GM19025 (cell line): ENCODE data around the gene GNAL.

Source experiments
- ATAC-seq: cut with Tn5 transposase; IDR thresholded peaks from one replicate; pipeline ENCODE4 v1.9.1; 2021; ENCODE audit warnings: mild to moderate bottlenecking, low read depth, moderate library complexity; ENCODE audit not compliant: unreplicated experiment

The GNAL gene

DNA sequence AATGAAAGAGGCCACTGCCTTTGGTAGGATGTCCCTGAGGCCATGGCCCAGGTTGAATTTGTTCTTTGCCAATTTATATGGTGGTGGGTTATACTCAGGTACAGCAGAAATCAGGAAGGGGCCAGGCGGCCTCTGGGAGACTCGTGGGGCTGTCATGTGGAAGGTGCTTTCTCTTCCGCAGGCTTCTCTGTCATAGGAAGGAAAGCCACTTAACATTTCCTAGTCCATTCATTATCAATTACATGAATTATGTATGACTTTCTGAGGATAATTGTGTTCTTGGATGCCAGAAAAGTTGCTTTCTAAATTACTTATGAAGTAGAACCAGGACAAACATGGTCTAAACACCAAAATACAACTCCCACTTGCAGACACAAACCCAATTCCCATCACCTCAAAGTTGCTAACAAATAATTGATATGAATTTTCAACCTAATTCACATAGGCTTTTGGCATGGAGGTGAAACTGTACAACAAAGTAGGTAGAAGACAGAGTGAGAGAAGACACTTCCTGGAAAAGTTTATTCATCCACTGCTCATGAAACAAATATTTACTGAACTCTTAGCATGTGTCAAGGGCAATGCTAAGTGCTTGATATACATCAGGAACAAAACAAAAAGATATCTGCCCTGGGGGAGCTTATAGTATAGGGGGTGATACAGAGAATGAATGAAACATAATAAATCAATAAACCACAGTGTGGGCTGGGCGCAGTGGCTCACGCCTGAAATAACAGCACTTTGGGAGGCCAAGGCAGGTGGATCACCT, 111.7 kb downstream of the GNAL start:
- no peak for ATAC-seq

DNA sequence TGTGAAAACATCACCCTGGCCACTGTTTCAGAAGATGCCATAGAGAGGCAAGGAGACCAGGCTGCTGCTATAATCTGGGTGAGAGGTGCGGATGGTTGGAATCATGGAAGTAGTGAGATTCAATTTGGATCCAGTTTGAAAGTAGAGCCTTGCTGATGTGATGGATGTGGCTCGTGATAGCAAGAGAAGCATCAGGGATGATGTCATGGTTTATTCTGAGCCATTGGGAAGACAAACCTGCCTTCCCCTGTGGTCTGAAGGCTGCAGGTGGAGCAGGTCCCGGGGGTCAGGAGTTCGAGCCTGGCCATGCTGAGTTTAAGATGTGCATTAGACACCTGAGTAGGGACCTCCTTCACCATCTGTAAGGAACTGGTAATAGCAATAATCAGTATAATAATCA, 112.5 kb downstream of the GNAL start:
- no peak for ATAC-seq

DNA sequence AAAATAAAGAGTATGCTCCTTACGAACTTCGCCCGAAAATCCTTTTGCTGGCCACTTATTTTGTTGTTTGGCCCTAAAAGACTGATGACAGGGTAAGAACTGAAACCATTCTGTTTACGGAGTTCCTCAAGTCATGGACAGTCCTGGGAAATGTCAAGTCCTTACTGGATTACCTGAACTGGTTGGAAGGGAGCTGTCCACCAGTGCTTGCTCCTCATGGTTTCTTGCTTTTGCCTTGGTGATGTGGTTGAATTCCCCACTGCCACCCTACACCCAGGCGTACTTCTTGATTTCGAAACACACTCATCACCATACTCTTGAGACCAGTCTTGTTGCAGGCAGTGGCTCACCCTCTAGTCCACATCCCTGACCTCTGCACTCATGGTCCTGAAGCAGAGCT, 113.1 kb downstream of the GNAL start:
- ATAC-seq = no peak

DNA sequence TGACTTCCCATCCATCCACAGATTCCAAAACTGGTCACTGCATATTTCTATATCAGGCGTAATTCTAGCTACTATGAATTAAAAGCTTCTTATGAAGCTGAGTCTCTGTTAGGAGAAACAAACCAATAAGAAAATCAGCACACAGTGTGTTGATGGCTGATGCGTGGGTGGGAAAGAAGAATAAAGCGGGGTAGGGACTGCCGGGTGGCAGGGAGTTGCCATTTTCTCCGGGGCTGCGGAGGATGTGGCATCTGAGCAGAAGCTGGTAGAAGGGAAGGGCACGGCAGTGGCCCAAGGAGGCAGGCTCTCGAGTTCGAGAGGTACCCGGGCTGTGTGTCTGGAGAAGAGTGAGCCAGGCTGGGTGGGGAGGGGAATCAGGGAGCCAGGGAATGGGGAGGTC, 113.5 kb downstream of the GNAL start:
- ATAC-seq = no peak

DNA sequence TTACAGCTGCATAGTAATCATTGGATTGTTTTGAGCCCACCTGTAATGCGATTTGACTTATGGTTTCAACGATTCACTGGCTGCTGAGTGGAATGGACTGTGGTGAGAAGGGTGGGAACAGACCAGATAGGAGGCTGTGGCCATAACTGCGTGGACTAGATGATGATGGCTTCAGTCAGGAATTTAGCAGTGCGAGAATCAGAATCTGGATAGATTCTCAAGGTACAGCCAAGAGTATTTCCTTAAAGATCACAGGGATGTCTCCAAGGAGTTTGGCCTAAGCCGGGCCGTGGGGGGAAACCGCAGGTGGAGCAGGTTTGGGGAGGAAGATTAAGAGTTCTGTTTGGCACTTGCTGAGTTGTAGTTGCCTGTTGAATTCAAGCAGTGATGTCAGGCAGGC, 118.2 kb downstream of the GNAL start:
- no peak for ATAC-seq

DNA sequence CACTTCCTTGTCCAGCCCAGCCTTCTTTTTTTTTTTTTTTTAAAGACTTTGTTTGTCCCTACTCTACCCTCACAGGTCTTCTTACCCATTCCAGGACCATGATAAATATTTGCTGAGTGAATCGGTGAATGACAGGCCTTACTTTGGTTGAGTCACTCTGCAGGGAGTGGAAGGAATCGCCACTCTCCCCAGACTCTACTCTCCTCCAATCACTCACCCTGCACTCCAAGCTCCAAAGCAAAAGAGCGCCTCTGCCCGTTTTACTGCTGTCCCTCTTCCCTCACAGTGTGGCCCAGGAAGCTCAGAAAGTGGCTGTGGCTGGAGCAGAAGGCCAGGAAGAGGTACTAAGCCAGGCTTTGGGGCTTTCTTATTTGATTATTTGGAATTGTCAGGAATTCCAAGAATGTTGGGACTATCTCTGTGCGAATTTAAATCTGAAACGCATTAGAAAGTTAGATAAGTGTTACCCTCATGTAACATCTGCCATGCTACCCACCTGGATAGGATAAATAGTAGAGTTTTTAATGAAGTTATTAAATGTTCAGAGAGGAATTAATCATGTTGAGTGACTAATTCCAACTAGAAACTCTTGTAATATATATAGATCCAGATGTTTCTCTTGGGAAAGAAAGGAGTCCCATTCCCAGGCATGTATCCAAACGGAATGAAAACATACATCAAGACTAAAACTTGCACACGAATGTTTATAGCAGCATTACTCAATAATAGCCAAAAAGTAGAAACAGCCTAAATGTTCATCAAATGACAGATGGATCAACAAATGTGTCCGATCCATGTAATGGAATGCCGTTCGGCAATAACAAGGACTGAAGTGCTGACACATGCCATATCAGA, 119.2 kb downstream of the GNAL start:
- ATAC-seq = no peak

DNA sequence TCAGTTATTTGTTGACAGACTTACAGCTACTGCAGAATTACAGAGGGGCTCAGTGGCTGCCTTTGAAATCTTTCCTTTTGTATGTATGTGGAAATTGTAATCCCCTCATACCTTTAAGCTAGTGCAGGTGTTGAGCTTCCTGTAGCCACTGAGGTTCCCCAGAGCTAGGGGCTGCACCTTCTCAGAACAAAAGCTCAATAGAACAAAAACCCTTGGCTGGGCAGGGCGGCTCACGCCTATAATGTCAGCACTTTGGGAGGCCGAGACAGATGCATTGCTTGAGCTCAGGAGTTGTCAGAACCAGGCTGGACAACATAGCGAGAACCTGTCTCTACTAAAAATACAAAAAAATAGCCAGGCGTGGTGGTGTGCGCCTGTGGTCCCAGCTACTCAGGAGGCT, 120.8 kb downstream of the GNAL start:
- no peak for ATAC-seq

DNA sequence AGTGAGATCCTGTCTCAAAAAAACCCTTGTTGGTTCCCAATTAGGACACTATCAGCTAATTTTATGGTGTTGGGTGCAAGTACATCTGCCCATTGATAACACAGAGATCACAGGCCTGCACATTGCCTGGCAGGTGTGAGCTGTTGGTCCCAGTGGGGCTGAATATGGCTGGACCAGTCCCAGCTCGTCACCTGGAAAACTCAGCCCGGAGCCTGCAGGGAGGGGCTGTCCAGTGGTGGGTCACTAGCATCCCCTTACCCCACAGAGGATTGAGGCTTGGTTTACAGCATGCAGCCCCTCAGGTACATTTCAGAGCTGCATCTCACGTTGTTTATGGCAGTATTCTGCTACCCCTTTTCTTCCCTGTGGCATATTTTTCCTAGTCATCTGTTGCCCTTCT, 121.3 kb downstream of the GNAL start:
- ATAC-seq = no peak

DNA sequence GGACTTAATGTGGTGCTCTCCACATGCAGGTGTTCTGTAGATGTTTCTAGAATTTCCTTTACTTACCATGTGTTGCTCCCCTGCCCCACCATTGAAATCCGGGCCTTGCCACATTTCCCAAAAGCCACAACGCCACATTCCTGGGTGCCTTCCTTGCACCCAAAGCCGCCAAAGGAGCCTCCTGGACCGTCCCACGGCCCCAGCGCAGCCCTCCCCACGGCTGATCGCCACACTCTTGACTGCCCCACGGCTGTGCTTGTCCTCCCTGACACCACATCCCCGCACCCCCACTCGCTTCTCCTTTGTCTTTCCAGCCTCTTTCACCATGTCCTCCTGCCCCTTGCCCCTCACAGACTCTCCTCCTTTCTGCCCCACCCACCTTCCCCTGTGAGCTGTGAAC, 121.9 kb downstream of the GNAL start:
- no peak for ATAC-seq

DNA sequence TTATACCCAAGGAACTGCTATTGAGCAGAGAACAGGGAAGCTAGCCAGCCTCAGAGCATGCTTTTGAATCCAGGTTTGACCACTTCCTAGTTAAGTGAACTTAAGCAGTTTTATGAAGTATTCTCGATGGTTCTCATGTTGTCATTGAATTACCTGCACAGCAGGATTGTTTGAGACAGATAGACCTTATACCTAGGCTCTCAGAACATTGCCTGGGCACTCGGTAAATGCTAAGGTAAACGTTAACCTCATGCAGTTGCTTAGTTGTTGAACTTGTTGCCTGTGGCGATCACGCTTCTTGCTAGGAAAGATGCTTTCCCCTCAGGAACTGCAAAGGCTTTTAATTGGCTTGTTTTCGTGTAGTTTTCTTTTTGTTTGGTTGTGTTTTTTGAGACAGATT, 128.2 kb downstream of the GNAL start:
- no peak for ATAC-seq

DNA sequence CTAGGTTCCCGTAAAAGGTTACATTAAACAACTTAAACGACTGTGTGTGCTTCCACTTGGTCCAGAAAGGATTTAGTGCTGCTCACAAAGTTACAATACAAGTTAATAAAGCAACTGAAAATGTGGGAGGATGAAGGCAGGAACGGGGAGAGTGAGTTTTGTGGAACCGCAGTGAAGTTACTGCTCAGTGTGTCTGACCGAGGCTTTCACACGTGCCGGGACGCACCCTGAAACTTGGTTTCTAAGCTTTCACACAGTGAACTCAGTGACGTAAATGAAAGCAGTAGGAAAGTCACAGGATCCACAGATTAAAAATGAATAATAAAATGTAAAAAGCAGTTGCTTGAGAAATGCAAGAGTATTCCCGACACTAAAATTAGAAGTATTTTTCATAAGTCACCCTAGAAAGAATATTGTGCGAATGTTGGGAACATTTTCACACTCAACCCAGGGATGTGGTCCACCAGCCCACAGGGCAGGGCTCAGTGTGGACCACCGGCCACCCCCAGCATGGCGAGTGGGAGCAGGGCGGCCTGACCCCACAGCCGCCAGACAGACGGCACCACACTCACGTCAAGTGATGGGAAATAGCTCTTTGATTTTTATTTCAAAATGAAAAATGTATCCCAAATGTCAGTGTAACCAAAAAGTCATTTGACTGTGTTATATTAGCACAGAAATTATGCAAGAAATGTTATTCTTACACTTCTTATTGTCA, 129.6 kb downstream of the GNAL start:
- ATAC-seq = no peak

DNA sequence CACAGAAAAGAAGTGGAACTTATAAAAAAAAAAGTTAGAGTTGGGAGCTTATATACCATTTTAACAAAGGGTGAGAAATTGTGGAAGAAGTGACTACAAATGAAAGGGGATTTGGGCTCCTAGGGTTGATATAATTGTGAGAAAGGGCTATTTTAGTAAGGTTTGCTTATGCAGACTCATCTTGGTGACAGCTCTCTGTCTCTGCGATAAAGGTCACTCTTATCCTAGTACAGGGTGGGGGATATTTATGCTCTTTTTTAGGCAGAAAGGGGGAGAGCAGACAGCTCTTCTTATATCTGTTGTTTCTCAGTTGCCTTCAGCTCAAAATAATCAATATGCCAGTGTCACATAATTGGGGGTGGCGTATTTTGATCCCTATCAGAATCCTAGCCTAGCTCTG, 130.9 kb downstream of the GNAL start:
- ATAC-seq = no peak

DNA sequence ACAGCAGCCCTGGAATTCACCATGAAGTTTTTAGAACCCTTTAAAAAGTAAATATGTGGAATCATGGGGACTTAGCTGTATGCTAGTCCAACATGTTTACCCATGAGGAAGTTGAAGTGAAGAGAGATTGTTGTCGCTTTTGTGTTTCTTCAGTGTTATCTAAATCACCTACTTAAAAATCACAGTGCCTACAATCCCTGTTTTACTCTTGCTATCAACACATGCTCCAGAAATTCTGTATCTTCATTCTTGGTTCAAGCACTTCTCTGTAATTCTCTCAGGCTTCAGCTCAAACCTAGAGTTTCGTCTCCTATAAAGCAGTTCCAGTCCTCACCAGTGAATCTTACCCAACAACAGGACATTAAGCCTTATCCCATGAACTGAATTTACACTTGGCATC, 131.6 kb downstream of the GNAL start:
- no peak for ATAC-seq

DNA sequence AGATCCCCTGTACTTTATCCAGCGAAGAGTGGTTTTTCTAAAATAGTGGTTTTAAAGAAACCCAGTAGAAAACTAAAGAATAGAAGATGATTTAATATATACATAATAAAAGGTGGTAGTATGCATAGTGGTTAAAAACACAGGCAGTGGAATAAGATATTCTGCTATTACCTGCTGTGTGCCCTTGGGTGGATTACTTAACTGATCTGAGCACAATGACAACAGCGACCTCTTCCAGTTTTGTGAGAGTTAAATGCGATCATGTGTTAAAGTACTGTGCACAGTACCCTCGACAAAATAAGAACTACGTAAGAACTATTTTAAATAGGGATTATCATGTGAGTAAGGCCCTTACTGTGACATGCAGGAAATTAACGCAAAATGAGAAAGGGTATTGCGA, 132.1 kb downstream of the GNAL start:
- no peak for ATAC-seq

DNA sequence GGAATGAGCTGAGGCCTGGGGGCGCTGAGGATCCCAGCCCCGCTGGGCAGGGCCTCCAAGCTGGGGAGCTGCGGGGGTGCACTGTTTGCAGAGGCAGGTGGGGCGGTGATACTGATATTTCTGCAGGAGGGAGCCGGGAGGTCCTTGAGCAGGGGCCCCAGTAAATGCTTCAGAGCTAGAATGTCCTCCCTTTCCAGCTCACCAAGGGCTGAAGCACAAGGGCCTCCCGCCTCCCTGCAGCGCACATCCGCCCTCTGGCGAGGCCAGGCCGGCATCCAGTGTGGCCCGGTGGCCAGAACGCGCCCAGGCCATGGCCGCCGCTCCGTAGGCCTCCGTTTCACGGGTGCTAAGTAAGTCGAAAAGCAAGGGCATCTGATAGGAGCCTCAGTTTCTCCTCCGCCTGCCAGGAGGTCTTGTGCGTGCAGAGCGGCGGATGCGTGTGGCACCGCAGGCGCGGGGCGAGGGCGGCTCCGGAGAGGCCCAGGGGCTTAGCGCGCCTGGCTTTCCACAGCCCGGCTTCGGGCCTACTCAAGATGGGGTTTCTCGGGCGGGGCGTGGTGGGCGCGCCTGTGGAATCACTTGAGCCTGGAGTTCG, 132.7 kb downstream of the GNAL start:
- no peak for ATAC-seq

DNA sequence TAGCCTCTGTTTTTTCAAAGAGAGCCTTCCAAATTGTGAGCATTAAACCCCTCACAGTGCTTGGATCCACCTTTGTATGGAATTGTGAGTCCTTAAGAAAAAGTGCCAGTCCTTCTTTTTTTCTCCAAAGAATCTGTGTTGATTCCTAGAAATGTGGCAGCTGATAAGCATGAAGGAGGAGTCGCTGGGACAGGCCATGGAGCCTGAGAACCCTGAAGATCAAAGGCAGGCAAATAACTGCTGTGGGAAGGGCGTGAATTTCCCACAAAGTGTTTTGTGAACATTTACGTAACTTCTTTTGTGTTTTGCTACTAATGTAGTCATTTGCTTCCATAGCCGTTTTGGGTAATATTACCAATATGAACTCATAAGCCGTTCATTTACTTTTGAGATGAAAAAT, 134.5 kb downstream of the GNAL start:
- ATAC-seq = no peak

DNA sequence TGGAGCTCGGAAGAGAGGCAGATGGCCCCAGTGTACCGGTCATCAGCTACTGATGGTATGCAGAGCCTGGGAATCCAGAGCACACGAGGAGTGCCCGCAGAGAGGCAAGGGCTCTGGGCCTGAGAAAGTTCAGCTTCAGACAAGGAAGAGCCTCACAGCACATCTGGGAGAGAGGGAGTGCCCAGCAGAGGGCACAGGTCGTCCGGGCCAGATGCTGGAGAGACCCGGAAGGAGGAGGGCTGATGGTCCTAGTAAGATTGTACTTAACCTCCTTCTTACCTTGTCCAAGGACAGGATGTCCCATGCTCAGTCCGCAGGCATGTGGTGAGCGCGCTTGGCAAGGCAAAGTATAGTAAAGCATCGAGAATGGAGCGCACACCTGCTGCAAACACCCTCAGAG, 137.8 kb downstream of the GNAL start:
- ATAC-seq = no peak

DNA sequence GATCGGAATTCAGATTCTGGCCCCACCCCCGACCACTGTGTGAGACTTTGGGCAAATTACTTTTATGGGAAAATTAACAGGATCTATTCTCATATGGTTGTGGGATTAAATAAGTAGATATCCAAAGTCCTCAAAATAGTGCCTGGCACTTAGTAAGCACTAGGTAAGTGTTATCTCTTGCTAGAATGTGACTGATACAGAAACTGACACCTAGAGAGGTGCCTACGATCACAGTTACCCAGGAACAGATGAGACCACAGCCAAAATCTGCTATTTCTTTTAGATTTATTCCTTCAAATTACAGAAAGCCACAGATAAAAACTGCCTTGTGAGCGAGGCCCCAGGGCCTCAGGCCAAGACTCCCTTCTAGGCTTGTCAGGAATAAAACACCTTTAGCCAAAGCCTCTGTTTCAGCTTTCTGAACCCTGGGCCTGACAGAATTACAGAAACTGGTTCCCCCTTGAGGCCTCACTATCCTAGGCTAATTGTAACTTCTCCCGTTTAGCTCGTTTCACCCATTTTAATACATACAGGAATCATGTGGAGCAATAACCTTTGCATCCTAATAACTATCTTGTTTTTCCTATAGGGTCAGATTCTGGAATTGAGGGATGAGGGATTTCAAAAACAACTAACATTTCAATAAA, 139.8 kb downstream of the GNAL start:
- no peak for ATAC-seq

DNA sequence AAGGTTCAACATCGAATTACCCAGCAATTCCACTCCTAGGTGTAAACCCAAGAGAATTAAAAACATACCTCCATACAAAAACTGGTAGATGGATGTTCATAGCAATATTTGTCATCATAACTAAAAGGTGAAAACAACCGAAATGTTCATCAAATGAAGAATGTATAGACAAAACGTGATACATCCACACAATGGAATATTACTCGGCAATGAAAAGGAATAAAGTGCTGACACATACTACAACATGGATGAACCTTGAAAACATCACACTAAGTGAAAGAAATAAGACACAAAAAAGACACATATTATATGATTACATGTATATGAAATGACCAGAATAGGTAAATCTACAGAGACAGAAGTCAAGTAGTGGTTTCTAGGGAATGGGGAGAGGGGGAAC, 141.5 kb downstream of the GNAL start:
- ATAC-seq = no peak

DNA sequence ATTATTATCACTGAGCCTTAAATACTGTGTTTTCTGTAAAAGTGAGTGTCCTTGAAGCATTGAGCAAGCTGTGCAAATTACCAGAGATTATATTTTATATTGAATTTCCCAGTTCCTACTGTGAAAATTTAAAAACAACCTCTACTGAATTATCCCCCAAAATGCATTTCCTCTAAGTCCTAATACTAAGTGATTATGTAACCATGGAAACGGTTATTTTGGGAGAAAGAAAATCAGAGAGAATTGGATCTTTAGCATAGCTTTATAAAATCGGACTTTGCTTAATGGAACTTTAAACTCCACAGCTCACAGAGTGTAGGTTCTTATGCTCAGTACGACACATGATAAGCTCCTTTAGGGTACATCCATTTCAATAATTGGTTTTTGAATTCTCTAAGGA, 142.9 kb downstream of the GNAL start:
- ATAC-seq = no peak

DNA sequence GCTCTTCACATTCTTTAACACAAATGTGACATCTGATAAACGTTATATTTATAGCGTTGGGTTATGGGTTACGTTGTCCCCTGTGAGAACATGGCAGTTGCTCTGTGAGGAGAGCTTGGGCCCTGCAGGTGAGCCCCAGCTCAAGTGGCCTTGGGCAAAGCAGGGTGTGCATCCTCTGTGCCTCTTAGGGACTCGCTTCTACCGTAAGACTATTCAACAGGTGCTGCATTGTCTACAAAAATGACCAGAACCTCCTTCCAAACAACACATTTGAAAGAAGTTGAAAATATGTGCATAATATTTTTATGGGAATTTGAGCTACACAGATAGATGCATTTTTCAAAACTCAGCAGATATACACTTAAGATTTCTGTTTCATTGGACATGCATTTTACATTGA, 145.7 kb downstream of the GNAL start:
- no peak for ATAC-seq
